ENCODE results near the gene ZNF841. TPM values are rescaled to one million over a fixed set of nuclear protein-coding genes. Genes with fewer than 3 reads are reported as not detected.
A peak's percentile ranks its signal among the peaks of the same experiment; 100 is the strongest.
"Not testable (repeated sequence)": the region's sequence is repeated elsewhere in the genome, so short reads cannot be mapped to it uniquely, and the experiment has no call there.

Gene ZNF841
- polyA plus RNA-seq, 1 donor = 13.0 TPM

- DNase-seq = no peak
Observed at GRCh38 chr19:52066258-52066863, 29.2 kb downstream of the ZNF841 start.

GRCh38 chr19:52065399-52065798 is 30.2 kb downstream of the ZNF841 start:
- no peak for DNase-seq

- not testable (repeated sequence) for DNase-seq
Observed at GRCh38 chr19:52056480-52056879, 39.1 kb downstream of the ZNF841 start.

GRCh38 chr19:52051736-52052135 is 43.8 kb downstream of the ZNF841 start:
- DNase-seq = not testable (repeated sequence)

GRCh38 chr19:52048555-52049501 is 46.7 kb downstream of the ZNF841 start, which contains the start of gene ZNF432:
ZNF432 (minus strand) TSS chr19:52048838; CDS start chr19:52046868, 1,970 bp downstream.
- DNase-seq = peak; percentile 97

- DNase-seq = no peak
Observed at GRCh38 chr19:52039169-52039568, 56.4 kb downstream of the ZNF841 start.

- DNase-seq = no peak
Observed at GRCh38 chr19:52034051-52034728, 61.4 kb downstream of the ZNF841 start.

GRCh38 chr19:52028780-52029123 is 66.8 kb downstream of the ZNF841 start:
- no peak for DNase-seq

GRCh38 chr19:52028027-52028779 is 67.4 kb downstream of the ZNF841 start, which contains the start of gene ZNF614:
ZNF614 (minus strand) TSS chr19:52028379; CDS start chr19:52025745, 2,634 bp downstream.
- DNase-seq = peak; percentile 92

- DNase-seq = not testable (repeated sequence)
Observed at GRCh38 chr19:52026255-52026990, 69.1 kb downstream of the ZNF841 start.

- not testable (repeated sequence) for DNase-seq
Observed at GRCh38 chr19:52024478-52024877, 71.1 kb downstream of the ZNF841 start.

- DNase-seq = no peak
Observed at GRCh38 chr19:52022193-52022592, 73.4 kb downstream of the ZNF841 start.

- no peak for DNase-seq
Observed at GRCh38 chr19:52020506-52020905, 75.1 kb downstream of the ZNF841 start.

Other genes with a start within 250 kb of the ZNF841 start
- 17.5 TPM for gene ZNF577, start 207.8 kb downstream of the ZNF841 start, polyA plus RNA-seq (ENCODE audit: insufficient read length)
- gene ZNF649, start 190.7 kb downstream of the ZNF841 start, polyA plus RNA-seq (ENCODE audit: insufficient read length) = 10.4 TPM
- 5.5 TPM for gene ZNF613, start 168.3 kb downstream of the ZNF841 start, polyA plus RNA-seq (ENCODE audit: insufficient read length)
- 6.5 TPM for gene ZNF350, start 108.9 kb downstream of the ZNF841 start, polyA plus RNA-seq (ENCODE audit: insufficient read length)
- 9.6 TPM for gene ZNF615, start 87.6 kb downstream of the ZNF841 start, polyA plus RNA-seq (ENCODE audit: insufficient read length)
- 8.4 TPM for gene ZNF614, start 67.4 kb downstream of the ZNF841 start, polyA plus RNA-seq (ENCODE audit: insufficient read length)
- gene ZNF432, start 46.9 kb downstream of the ZNF841 start, polyA plus RNA-seq (ENCODE audit: insufficient read length) = 10.6 TPM
- gene ZNF616, start 44.2 kb upstream of the ZNF841 start, polyA plus RNA-seq (ENCODE audit: insufficient read length) = 8.4 TPM
- gene ZNF836, start 75.9 kb upstream of the ZNF841 start, polyA plus RNA-seq (ENCODE audit: insufficient read length) = 9.0 TPM
- gene PPP2R1A, start 94.3 kb upstream of the ZNF841 start, polyA plus RNA-seq (ENCODE audit: insufficient read length) = 332 TPM
- gene ZNF766, start 173.8 kb upstream of the ZNF841 start, polyA plus RNA-seq (ENCODE audit: insufficient read length) = 12.2 TPM
- gene ZNF480, start 201.4 kb upstream of the ZNF841 start, polyA plus RNA-seq (ENCODE audit: insufficient read length) = 8.9 TPM
- 3.7 TPM for gene ZNF610, start 240.5 kb upstream of the ZNF841 start, polyA plus RNA-seq (ENCODE audit: insufficient read length)

All from hindlimb muscle (tissue), 1 donor.